GM12878 (cell line): ENCODE data around the gene LHX5. TPM values are rescaled to one million over a fixed set of nuclear protein-coding genes. Genes with fewer than 3 reads are reported as not detected.
A peak's percentile ranks its signal among the peaks of the same experiment; 100 is the strongest.

Experiments used
- ATAC-seq: fragments of 200-7000 bp; cut with Tn5 transposase; 3 replicates; pipeline ENCODE4 v1.9.1; 2020; ENCODE audit warnings: mild to moderate bottlenecking, moderate library complexity
- BruUV-seq: library from RNA; stranded (reverse); fragments of 400-500 nt; replicated peaks from 2 replicates; lab custom pipeline; 2021; lab: Mats Ljungman, UMichigan
- CTCF ChIA-PET: fragments of 300-600 bp; sonication (Branson Sonifier 250); formaldehyde crosslinking; extraction: SDS; loops from one replicate; lab custom pipeline; 2021; ENCODE audit warnings: inconsistent platforms; lab: Yijun Ruan, JAX
- POLR2A ChIA-PET: fragments of 350-600 bp; formaldehyde crosslinking; extraction: SDS; loops from one replicate; lab custom pipeline; 2021; ENCODE audit warnings: inconsistent platforms; lab: Charles Lee
- RAD21 ChIA-PET: fragments of 300-600 bp; sonication (Branson Sonifier 250); formaldehyde crosslinking; loops from one replicate; lab custom pipeline; 2023; ENCODE audit warnings: antibody characterized with exemption; ENCODE audit not compliant: unreplicated experiment; lab: Charles Lee
- SMC1A ChIA-PET: fragments of 300-600 bp; sonication (Branson Sonifier 250); formaldehyde crosslinking; loops from one replicate; lab custom pipeline; 2023; ENCODE audit not compliant: unreplicated experiment, uncharacterized antibody; lab: Charles Lee
- DNase-seq: peaks from one replicate; pipeline ENCODE4 v3.0.0-alpha.2; 2011; ENCODE audit warnings: low read depth, low spot score
- FAIRE-seq: peaks from 3 replicates; lab custom pipeline; 2011; peaks lifted over from hg19 to GRCh38; lab: Jason Lieb, UNC
- H2AFZ ChIP-seq: 2 replicates; pipeline ENCODE4 v1.6.0; 2011; ENCODE audit warnings: low read depth, low read length, control low read depth; ENCODE audit not compliant: control insufficient read depth
- H3K27ac ChIP-seq: 2 replicates; pipeline ENCODE4 v1.5.1; 2011; ENCODE audit warnings: control low read depth; ENCODE audit not compliant: control insufficient read depth, insufficient read depth
- H3K27me3 ChIP-seq, 2 experiments: replicated peaks in 1 of 2; 2 replicates each; pipeline versions ENCODE4 v1.6.0 to v1.6.1; 2011; ENCODE audit warnings: low read length in 1 of 2; ENCODE audit not compliant: control insufficient read depth in 2 of 2, insufficient read depth in 2 of 2
- H3K36me3 ChIP-seq, 2 experiments: 2 replicates each; pipeline ENCODE4 v1.5.1; 2011; ENCODE audit warnings: low read length in 1 of 2; ENCODE audit not compliant: control insufficient read depth in 2 of 2, insufficient read depth in 2 of 2
- H3K4me1 ChIP-seq: 2 replicates; pipeline ENCODE4 v1.6.1; 2011; ENCODE audit warnings: mild to moderate bottlenecking, low read length, moderate library complexity, mixed read lengths; ENCODE audit not compliant: control insufficient read depth, insufficient read depth
- H3K4me2 ChIP-seq: 2 replicates; pipeline ENCODE4 v1.6.0; 2011; ENCODE audit warnings: control low read depth; ENCODE audit not compliant: control insufficient read depth, insufficient read depth
- H3K4me3 ChIP-seq: fragments of 200-600 bp; sonication (generic); 2 replicates; pipeline ENCODE4 v1.5.1; 2016
- H3K79me2 ChIP-seq: 2 replicates; pipeline ENCODE4 v1.6.0; 2011; ENCODE audit warnings: low read length; ENCODE audit not compliant: control insufficient read depth, insufficient read depth
- H3K9ac ChIP-seq: 2 replicates; pipeline ENCODE4 v1.8.0; 2011; ENCODE audit warnings: low read length, control low read depth, mixed read lengths; ENCODE audit not compliant: control insufficient read depth, insufficient read depth
- H3K9me3 ChIP-seq: replicated peaks from 3 replicates; pipeline ENCODE4 v1.5.1; 2011; ENCODE audit warnings: mild to moderate bottlenecking, low read length; ENCODE audit not compliant: control insufficient read depth, insufficient read depth
- H4K20me1 ChIP-seq: 2 replicates; pipeline ENCODE4 v1.6.0; 2011; ENCODE audit not compliant: control insufficient read depth, insufficient read depth
- CEBPZ ChIP-seq: fragments of 150-350 bp; IDR thresholded peaks from 2 replicates; pipeline ENCODE4 v1.6.1; 2016; ENCODE audit warnings: low read depth, low read length
- SUZ12 ChIP-seq: fragments of 200-600 bp; sonication (generic); IDR thresholded peaks from one replicate; pipeline ENCODE4 v1.6.1; 2018; ENCODE audit warnings: antibody characterized with exemption, mild to moderate bottlenecking; ENCODE audit not compliant: unreplicated experiment
- WGBS: methylation state at CpG from one replicate; pipeline ENCODE4 v1.1.6; 2016; ENCODE audit warnings: low lambda C conversion rate; ENCODE audit not compliant: insufficient replicate concordance, insufficient coverage; ENCODE audit errors: missing lambda C conversion rate; 5-methylcytosine and 5-hydroxymethylcytosine counted together
- in situ Hi-C: fragments of 300-500 bp; cut with MboI; formaldehyde crosslinking; loops from 9 replicates; pipeline ENCODE4 v1.14.3; 2018; ENCODE audit warnings: mixed read lengths
- intact Hi-C: fragments of 100-400 bp; cut with micrococcal nuclease; formaldehyde crosslinking; loops from one replicate; pipeline ENCODE4 v1.14.2; 2022; ENCODE audit not compliant: unreplicated experiment
- polyA plus RNA-seq, 11 experiments: library from polyadenylated mRNA; depleted of rRNA in 4 of 11; unstranded in 6 of 11; stranded (reverse) in 5 of 11; fragments of >200 nt; fragmentation: Nextera tagmentation in 4 of 11; fragmentation: Illumina TruSeq in 1 of 11; extraction: Ambion mirVana in 4 of 11; extraction: Trizol in 1 of 11; gene quantifications; 1 replicate in 1 of 11; 2 replicates in 10 of 11; pipeline versions ENCODE4 v1.2.1 to v1.2.3, GENCODE V29; 2011 to 2016; ENCODE audit warnings: inconsistent platforms in 2 of 11, missing spikeins in 2 of 11, low read depth in 1 of 11
- total RNA-seq, 4 experiments: library from RNA; depleted of rRNA in 3 of 4; stranded (reverse); fragments of >200 nt in 3 of 4; fragmentation: Illumina TruSeq in 1 of 4; extraction: Trizol in 1 of 4; gene quantifications; 2 replicates each; pipeline versions ENCODE4 v1.2.1 to v1.2.3, GENCODE V29; 2013 to 2021

The LHX5 gene
- total and polyA plus RNA-seq, 10 of the 15 experiments (the other 5 are each of a cell fraction or from before 2014, with no cell fraction given), result 0.03 TPM; not detected in 9

GRCh38 chr12:113463746-113464451, 7.8 kb downstream of the LHX5 start:
- DNase-seq (no peak), FAIRE-seq (no peak), ATAC-seq (no peak)
- no peak for TF ChIP-seq CEBPZ
- peak; percentile 30 for TF ChIP-seq SUZ12
- Histone ChIP-seq H3K9me3 (no peaks in the 10 kb centered on the region; the same call in 2 of the 3 replicates), H2AFZ (no peak overlapping the region), H3K4me3 (no peak overlapping the region), H3K9ac (no peak overlapping the region), H3K79me2 (no peaks in the 10 kb centered on the region), H4K20me1 (no peaks in the 10 kb centered on the region), H3K4me1 (no peaks in the 10 kb centered on the region), H3K27ac (no peak overlapping the region), H3K4me2 (no peak overlapping the region), H3K27me3 (peaks cover 13 to 33% of the 10 kb centered on the region in 2 experiments; a peak in 3 of 4 replicates), H3K36me3 (no peaks in the 10 kb centered on the region)
- ChIA-PET SMC1A (no interaction called here), POLR2A (no interaction called here), RAD21 (no interaction called here), CTCF (no interaction called here)
- intact Hi-C loops, result no loop called here
- no TSS peak for BruUV-seq
- in situ Hi-C loops, result loop anchor here (5.0 kb wide), 1 partner anchor 448 kb away; no protein-coding TSS in a partner anchor
- 21% methylated on average over 29 of the region's 57 CpGs for WGBS
